PFSK-1 (cell line): ENCODE data around the gene RPRML.

ENCODE experiments used
- FOXP2 ChIP-seq: optimal IDR thresholded peaks from 2 replicates; pipeline ENCODE3; 2011; ENCODE audit warnings: borderline replicate concordance, control low read depth, inconsistent platforms; ENCODE audit not compliant: insufficient read depth; ENCODE audit errors: extremely low read length, extremely low read depth
- POLR2AphosphoS5 ChIP-seq: IDR thresholded peaks from 2 replicates; pipeline ENCODE4 v1.6.1; 2012; ENCODE audit warnings: low read depth, mild to moderate bottlenecking, control low read depth, low read length, moderate library complexity
- SIN3A ChIP-seq: IDR thresholded peaks from 2 replicates; pipeline ENCODE4 v1.6.1; 2012; ENCODE audit warnings: mild to moderate bottlenecking, low read length, moderate library complexity, borderline replicate concordance; ENCODE audit not compliant: insufficient read depth
- TAF1 ChIP-seq: IDR thresholded peaks from 2 replicates; pipeline ENCODE4 v1.6.1; 2012; ENCODE audit warnings: low read length, control low read depth, borderline replicate concordance; ENCODE audit not compliant: insufficient read depth
- TF ChIP-seq, protein P1 (sequence below), 2 experiments: IDR thresholded peaks; 2 replicates each; pipeline versions ENCODE4 v1.6.1 to v1.8.0; 2011 to 2012; ENCODE audit warnings: low read depth in 2 of 2, low read length in 2 of 2, control low read depth in 1 of 2, inconsistent platforms in 1 of 2, mild to moderate bottlenecking in 1 of 2, moderate library complexity in 1 of 2; ENCODE audit not compliant: insufficient read depth in 1 of 2

Gene RPRML

DNA sequence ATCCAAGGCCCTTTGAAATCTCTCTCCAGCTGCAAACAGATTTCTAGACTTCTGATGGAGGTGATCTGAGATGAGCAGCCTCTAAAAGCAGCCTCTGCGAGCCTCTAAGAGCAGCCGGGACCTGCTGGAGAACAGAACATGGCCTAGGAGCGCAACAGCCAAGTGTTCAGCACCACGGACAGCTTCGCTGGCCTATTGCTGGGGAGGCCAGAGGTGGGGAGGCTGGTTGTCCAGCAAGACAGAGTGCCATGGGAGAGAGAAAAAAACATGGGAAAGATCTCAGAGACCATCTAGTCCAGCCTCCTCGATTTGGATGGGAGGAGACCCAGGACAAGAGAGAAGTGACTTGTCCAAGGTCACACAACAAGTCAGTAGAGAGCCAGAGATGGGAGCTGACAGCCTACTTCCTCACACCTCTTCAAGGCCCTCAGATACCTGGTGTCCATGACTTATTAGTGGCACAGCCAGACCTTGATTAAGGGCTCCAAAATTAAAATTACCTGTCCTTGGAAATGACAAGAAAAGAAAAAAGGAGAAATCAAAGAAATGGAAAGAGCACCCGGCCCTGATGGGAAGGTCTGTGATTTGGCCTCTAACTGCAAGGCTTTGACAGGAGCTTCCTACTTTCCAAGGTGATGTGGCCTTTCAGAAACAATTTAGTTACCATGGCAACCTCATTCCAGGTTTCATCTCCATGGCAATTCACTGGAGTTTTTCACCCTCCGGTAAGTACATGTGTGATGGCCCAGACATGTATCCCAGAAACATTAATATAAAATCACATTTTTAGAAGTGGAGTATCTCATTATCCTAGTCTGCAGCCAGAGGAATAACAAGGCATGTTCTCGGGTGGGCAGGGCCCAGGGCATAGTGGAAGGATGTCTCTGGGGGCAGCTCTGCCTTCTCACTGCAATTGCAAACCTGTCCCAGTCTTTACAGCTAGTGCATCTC, 14.5 kb downstream of the RPRML start:
- TF ChIP-seq, protein P1, sequence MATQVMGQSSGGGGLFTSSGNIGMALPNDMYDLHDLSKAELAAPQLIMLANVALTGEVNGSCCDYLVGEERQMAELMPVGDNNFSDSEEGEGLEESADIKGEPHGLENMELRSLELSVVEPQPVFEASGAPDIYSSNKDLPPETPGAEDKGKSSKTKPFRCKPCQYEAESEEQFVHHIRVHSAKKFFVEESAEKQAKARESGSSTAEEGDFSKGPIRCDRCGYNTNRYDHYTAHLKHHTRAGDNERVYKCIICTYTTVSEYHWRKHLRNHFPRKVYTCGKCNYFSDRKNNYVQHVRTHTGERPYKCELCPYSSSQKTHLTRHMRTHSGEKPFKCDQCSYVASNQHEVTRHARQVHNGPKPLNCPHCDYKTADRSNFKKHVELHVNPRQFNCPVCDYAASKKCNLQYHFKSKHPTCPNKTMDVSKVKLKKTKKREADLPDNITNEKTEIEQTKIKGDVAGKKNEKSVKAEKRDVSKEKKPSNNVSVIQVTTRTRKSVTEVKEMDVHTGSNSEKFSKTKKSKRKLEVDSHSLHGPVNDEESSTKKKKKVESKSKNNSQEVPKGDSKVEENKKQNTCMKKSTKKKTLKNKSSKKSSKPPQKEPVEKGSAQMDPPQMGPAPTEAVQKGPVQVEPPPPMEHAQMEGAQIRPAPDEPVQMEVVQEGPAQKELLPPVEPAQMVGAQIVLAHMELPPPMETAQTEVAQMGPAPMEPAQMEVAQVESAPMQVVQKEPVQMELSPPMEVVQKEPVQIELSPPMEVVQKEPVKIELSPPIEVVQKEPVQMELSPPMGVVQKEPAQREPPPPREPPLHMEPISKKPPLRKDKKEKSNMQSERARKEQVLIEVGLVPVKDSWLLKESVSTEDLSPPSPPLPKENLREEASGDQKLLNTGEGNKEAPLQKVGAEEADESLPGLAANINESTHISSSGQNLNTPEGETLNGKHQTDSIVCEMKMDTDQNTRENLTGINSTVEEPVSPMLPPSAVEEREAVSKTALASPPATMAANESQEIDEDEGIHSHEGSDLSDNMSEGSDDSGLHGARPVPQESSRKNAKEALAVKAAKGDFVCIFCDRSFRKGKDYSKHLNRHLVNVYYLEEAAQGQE (IDR thresholded peaks at IDR 0.05; ENCODE audit: insufficient read depth in 1 of 2, low read depth in 2 of 2, low read length in 2 of 2) = peak; percentile 95 to 98
- no peak for TF ChIP-seq POLR2AphosphoS5

DNA sequence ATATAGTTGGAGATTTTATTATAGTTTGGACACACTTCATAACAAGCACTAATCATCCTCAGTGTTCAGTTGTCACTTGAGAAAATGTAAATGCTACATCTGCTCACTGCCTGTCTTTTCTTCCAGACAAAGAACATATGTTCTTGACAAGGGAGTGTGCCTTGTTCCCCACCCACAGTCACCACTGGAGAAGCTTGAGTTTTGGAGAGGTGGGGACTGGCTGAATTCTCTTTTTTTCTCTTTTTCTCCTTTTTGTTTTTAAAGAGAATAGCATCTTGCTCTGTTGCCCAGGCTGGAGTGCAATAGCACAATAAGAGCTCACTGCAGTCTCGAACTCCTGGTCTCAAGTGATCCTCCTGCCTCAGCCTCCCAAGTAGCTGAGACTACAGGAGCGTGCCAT, 15.5 kb downstream of the RPRML start:
- TF ChIP-seq TAF1 (no peak), FOXP2 (no peak), POLR2AphosphoS5 (no peak), SIN3A (no peak)
- TF ChIP-seq, protein P1 (IDR thresholded peaks at IDR 0.05; ENCODE audit: insufficient read depth in 1 of 2, low read depth in 2 of 2, low read length in 2 of 2) = no peak

DNA sequence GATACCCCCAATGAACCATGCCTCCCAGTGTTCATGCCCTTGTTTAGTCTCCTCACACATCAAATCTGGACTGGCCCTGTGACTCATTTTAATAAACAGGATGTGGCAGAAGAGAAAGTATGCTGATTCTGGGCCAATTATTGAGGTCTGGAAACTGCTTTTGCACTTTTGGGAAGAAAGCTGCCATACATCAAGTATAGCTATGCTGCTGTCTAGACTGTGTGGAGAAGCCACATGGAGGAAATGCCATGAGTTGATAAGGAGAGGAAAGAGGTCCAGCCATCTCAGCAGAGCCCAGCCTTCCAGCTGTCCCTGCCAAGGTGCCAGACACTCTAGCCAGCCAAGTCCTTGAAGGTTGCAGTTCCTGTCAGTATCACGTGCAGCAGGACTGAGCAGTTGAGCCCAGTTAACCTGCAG, 16.7 kb downstream of the RPRML start:
- TF ChIP-seq, protein P1 (IDR thresholded peaks at IDR 0.05; ENCODE audit: insufficient read depth in 1 of 2, low read depth in 2 of 2, low read length in 2 of 2) = no peak; a peak in 1 of 4 replicates
- TF ChIP-seq SIN3A (no peak), TAF1 (no peak), POLR2AphosphoS5 (no peak), FOXP2 (no peak)

DNA sequence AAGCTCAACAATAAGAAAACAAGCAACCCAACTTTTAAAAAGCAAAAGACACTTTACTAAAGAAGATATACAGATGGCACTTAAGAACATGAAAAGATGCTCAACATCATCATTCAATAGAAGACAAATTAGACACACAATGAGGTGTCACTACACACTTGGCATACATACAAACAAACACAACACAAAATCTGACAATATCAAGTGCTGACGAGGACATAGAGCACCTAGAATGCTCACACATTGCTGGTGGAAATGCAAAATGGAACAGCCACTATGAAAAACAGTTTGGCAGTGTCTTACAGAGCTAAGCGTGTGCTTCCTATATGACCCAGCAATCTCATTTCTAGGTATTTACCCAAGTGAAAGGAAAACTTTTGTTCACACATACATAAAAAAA, 18.9 kb downstream of the RPRML start:
- no peak for TF ChIP-seq TAF1
- no peak for TF ChIP-seq FOXP2
- TF ChIP-seq POLR2AphosphoS5 = no peak
- TF ChIP-seq, protein P1 (IDR thresholded peaks at IDR 0.05; ENCODE audit: insufficient read depth in 1 of 2, low read depth in 2 of 2, low read length in 2 of 2) = no peak
- no peak for TF ChIP-seq SIN3A
